ENCODE data around the gene EPS8L1.
"Not testable (repeated sequence)": the region's sequence is repeated elsewhere in the genome, so short reads cannot be mapped to it uniquely, and the experiment has no call there.

EPS8L1 gene

DNA sequence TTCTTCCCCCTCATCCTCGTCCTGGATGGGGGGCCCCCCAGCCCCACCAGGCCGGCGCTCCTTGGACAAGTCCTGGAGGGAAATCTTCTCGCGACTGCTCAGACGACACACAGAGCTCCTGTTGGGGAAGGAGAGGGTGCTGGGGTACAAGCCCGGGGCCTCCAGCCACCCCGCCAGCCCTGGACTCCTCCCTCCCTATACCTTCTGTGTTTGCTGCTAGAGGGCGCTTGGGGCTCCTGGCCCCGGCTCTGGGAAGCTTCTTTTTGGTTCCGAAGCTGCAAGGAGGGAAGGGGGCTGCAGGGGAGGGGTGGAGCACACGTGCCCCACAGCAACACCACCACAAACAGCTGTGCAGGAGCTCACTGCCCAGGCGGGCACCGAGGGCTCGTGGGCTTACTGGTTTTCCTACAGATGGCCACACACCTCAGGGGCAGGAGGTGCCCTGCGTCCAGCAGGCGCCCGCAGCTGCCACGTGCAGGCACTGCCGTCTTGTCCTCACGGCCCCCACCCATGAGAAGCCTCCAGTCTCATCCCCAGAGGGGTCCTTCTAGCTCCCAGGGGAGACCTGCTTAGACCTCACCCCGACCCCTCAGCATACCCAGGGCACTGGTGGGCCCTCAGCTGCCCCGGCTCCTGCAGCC, 20.5 kb downstream of the EPS8L1 start:
- DNase-seq = peak; percentile 57

DNA sequence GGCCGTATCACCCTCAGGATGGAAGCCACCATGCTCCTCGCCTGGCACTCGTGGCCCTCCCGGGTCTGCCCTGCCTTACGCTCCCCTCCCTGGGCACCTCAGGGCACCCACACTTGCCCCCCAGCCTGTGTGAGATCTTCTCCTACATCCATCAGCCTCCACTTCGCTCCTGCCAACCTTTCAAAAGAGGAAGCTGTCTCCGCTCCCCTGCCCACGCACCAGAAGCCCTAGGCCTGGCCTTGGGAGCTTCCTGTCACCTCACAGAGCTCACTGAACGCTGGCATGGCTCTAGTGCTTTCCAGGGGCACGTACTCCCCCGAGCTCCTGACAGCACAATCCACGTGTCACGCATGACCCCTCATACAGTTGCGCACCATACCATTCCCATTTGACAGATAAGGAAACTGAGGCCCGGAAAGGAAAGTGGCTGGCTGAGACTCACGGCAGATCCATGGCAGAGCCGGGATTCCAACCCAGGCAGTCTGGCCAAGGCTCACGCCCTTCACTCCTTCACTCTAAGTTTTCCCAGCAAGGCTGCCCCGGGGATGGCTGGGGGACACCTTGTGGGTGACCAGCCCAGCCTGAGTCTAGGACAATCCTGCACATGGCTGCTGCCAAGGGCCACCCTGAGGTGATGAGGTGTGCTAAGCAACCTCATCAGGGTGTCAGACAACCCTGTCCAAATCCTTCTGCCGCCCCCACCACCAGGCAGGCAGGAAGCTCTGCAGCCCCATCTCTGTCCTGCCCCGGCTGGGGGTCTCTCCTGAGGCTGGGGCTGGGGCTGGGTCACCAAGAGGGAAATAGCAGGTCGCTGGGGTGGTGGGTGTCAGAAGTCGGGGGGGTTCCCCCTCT, 22.4 kb downstream of the EPS8L1 start:
- peak; percentile 47 for DNase-seq

DNA sequence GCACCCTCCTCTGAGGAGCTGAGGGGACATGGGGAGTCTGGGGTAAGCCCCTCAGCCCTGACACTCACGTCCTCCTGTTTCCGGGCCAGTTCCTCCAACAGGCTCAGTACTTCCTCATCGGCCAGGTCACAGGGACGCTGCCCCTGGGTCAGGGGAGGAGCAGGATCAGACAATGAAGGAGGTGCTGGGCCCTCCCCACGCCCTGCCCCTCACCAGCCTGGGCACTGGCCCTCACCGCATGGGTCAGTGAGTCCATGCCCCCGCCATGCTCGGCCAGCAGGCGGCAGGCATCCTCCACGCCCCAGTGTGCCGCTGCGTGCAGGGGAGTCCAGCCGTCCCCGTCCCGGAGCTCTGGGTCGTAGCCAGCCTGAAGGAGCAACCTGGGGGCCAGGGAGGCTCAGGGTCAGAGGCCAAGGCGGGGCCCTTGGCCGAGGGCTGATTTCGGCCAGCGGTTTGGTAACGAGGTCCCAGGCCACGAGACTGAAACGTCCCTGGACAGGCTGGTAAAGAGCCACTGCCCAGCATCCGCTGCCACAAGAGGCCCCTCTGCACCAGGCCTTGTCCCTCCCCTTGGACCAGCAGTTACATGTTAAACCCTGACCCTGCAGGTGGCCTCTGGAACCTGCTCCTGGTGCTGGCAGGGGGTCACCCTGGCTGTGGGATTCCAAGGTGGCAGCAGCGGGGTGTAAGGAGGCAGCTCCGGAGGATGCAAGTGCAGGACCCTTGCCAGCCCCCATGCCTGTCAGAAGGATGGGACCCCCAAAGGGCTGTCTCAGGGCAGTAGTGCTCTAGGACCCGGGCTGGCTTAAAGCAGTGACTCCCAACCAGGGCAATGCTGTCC, 23.3 kb downstream of the EPS8L1 start:
- DNase-seq = peak; percentile 50

DNA sequence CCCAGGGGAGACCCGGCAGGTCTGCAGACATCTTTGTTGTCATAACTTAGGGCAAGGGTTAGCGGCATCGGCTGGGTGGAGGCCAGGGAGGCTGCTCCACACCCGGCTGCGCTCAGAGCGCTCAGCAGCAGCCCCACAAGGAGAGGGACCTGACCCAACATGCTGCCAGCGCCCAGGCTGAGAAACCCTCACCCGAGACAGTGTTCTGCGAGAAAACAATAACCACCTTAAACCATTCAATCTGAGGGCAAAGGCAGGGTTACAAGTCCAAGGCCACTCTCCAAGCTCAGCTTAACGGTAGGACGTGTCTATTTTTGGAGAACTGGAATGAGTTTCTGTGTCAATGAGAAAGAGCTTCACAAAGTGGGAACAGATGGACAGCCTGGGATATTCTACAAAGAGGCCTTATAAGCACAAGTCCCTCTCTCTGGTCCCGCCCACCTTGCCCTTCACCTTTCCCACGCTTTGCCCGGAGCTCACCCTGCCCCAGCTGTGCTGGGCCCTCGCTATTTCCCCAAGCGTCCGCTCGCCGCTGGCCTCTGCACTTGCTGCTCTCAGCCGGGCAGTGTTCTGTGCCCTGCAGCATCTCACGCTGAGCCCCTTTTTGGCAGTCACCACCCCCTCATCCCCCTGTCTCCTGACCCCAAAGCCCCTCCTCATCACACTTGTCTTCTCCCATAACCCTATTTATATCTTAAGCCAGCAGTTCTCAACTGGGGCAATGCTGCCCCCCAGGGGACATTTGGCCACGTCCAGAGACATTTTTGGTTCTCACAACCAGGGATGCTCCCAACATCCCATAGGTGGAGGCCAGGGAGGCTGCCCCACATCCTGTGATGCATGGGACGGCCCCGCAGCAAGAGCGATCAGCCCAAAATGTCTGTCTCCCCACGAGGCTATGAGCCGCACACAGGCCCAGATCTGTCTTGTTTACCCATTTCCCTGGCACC, 24.2 kb downstream of the EPS8L1 start:
- peak; percentile 54 for DNase-seq

DNA sequence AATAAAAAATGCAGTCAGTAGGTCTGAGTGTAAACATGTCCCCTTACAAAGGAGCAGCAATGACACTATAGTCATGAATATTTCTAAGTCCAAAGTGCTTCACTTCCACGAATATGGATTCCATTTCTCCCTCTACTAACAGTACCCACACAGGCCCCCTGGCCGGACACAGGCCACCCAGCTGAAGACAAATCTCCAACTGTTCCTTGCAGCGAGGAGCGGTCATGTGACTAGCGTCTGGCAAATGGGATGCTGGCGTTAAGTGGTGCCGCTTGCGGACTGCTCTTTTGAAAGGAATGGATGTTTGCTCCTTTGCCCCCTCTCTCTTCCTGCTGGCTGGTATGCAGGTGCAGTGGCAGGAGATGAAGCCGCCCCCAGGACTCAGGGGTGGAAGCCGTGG, 25.6 kb downstream of the EPS8L1 start:
- no peak for DNase-seq

DNA sequence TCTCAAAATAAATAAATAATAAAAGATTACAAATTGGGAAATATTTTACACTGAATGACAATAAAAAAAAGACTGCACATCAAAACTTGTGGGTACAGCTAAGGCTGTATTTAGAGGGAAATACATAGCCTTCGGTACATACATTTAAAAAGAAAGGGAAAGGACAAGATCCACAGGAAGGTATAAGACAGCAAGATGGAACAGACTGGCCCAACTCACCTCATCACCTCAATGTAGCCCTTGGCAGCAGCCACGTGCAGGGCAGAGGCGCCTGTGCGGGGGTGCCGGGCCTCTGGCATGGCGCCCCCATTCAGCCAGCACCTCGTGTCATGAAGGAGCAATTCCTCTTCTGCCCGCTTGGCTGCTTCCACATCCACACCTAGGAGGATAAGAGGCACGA, 27.5 kb downstream of the EPS8L1 start:
- DNase-seq = no peak

DNA sequence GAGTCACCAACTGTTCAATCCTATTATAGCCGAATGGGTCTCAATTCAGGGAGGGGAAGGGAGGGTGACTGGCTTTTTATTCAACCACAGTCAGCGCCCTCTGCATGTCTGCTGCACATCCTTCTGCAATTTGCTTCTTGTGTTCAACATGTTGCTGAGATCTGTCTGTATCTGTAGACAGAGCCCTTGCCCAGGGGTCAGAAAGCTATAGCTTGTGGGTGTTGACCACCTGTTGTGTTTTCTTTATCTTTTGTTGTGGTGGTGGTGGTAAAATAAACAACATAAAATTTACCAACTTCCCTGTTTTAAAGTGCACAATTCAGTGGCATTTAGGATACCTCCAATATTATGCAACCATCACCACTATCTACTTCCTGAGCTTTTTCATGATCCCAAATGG, 29.6 kb downstream of the EPS8L1 start:
- no peak for DNase-seq

DNA sequence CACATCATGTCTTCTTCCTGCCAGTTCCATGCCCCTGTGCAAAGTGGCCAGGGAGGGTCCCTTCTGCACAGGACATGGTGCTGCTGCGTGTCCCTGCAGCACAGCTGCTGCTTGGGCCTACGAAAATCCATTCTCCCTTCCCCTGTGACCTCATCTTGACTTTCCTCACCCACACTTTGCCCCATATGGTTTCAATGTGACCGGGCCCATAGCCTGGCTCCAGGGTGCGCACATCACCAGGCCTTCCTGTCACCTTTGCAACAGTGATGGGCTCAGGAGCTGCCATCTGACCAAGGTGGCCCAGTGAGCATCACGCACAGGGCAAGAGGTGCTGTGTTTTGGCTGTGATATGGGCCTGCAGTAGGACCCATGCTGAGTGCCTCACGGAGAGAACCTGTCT, 30.9 kb downstream of the EPS8L1 start:
- no peak for DNase-seq

DNA sequence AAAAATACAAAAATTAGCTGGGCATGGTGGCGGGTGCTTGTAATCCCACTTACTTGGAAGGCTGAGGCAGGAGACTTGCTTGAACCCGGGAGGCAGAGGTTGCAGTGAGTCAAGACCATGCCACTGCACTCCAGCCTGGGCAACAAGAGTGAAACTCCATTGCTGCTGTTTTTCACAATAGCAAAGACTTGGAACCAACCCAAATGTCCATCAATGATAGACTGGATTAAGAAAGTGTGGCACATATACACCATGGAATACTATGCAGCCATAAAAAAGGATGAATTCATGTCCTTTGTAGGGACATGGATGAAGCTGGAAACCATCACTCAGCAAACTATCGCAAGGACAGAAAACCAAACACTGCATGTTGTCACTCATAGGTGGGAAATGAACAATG, 31.6 kb downstream of the EPS8L1 start:
- DNase-seq = not testable (repeated sequence)

DNA sequence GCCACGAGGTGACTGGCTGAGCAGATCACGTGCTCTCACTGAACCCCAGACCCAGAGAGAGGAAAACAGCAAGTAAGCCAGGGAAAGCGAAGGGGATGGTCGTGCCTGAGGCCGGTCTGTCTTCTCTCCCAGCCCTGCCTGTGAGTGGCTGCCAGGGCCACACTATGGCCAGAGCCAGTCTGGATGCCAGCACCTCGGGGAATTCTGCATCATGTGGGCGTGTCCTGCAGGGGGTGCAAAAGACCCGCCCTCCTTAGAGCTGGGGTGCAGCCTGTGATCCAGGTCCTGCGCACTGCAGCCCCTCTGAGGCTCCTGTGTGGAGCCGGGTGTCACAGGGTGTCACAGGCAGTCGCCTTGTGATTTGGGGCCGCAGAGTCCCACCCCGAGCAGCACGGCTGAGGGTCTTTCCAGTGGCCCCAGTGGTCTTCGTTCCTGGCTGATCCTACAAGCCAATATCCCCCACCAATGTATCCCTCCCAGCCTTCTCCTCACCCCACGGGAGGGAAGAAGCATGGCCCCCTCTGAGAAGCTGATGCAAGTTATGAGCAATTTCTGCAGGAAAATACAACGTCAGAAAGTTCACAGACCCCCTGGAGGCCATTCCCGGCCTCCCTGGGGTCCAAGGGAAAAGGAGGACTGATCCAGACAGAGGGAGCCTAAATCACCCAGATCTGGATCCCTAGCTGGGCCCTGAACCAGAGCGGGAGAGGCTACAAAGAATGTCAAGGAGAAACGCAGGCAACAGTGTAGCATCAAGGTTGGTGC, 34.0 kb downstream of the EPS8L1 start:
- DNase-seq = no peak

DNA sequence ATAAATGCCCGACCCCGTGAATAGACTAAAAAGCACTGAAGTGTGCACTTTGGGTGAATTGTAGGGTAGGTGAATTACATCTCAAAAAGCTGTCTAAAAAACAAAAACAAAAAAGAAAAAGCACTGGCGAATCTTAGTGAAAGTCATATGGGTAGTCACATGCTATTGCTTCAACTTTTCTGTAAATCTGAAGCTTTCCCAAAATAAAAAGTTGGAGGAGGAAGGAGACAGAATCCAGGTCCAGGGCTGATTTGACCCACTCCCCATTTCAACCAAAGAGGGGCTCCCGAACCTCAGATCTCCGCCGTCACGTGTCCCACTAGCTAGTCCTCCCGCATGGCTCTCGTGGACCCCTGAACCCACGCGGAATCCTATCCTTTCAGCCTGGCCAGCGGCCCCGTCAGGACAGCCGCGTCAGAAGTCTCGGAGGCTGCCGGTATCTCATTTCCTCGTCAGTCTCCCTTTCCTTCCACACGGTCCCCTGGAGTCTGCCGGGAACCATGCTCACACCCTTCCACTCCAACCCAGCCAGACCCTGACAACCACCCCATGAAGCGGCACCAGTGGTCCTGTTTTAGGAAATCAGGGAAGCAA, 35.7 kb downstream of the EPS8L1 start:
- DNase-seq = no peak

DNA sequence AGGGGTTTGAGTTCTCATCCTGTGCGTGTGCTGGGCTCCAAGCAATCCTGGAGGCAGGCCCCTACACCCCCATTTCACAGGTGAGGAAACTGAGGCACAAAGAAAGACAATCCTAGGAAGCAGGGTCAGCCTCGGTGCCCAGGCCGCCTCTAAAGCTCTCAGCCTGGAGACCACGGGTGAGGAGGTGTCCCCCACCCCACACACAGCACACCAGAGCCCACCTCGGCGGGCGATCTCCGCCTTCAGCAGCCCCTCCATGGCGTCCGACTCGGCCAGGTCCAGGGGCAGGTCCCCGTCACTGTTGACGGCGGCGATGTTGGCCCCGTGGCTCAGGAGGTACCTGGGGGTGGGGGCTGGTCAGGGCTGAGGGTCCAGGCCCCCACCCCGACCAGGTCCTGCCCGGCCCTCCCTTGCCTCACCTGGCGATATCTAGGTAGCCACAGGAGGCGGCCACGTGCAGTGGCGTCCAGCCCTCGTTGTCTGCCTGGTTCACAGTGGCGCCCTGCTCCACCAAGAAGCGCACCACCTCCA, 36.6 kb downstream of the EPS8L1 start:
- DNase-seq = no peak

DNA sequence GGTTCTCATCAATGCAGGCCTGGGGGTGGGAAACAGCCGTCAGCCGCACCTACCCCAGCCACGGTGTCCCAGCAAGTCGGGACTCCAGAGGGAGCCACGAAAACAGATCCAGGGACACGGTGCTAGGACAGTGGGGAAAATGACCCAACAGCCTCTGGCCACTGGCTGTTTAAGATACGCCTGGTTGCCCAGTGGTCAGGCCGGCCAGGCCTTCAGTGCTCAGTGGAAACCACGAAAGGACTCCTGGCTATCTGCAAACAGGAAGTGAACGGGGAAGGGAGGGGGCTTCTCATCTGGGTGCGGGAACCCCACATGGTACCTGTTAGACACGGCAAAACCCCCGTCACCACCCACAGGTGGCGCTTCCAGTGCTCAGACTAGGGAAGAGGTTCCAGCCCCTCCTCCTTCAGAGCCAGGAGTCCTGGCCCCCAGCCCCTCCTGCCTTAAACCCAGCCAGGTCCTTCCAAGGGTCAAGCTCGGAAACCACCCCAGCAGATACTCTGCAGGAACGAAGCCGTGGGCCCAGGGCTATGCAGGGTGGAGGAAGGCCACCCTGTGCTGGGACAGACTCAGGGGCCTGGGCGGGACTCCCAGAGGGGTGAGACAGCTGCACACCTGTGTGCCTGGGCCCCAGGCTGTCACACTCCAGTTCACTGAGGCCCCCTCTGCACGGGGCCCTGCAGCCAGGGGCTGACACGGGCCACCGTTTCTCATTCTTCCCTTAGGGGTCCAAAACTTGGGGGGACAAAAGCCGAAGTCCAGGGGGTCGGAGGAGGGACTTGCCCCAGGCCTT, 37.3 kb downstream of the EPS8L1 start:
- DNase-seq = no peak

DNA sequence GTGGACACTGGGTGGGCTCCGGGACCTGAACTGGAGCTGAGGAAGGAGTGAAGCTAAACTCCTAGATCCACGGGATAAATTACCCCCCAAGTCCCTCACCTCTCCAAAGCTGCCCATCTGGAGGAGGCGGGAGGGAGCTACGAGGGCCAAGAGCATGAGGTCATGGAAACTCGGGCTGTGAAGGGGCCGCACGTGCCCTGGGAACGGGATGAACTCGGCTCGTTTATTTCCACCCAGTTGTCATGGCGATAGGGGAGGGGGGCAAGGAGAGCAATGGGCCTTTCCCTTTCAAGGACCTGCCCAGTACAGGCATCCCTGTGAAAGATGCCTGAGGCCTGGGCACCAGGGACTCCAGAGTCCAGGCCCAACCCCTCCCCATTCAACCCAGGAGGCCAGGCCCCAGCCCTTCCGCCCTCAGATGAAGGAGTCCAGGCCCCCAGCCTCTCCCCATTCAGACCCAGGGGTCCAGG, 37.9 kb downstream of the EPS8L1 start:
- DNase-seq = peak; percentile 96

DNA sequence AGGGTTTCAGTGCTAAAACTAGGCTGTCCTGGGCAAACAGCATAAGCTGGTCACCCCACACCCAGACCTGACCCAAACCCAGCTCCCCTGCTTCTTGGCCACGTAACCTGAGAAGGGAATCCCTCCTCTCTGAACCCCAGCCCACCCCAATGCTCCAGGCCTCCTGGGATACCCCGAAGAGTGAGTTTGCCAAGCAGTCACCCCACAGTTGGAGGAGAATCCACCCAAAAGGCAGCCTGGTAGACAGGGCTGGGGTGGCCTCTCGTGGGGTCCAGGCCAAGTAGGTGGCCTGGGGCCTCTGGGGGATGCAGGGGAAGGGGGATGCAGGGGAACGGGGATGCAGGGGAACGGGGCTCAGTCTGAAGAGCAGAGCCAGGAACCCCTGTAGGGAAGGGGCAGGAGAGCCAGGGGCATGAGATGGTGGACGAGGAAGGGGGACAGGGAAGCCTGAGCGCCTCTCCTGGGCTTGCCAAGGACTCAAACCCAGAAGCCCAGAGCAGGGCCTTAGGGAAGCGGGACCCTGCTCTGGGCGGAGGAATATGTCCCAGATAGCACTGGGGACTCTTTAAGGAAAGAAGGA, 39.0 kb downstream of the EPS8L1 start:
- DNase-seq = no peak

DNA sequence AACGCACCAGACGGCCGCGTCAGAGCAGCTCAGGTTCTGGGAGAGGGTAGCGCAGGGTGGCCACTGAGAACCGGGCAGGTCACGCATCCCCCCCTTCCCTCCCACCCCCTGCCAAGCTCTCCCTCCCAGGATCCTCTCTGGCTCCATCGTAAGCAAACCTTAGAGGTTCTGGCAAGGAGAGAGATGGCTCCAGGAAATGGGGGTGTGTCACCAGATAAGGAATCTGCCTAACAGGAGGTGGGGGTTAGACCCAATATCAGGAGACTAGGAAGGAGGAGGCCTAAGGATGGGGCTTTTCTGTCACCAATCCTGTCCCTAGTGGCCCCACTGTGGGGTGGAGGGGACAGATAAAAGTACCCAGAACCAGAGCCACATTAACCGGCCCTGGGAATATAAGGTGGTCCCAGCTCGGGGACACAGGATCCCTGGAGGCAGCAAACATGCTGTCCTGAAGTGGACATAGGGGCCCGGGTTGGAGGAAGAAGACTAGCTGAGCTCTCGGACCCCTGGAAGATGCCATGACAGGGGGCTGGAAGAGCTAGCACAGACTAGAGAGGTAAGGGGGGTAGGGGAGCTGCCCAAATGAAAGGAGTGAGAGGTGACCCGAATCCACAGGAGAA, 39.9 kb downstream of the EPS8L1 start:
- no peak for DNase-seq

DNA sequence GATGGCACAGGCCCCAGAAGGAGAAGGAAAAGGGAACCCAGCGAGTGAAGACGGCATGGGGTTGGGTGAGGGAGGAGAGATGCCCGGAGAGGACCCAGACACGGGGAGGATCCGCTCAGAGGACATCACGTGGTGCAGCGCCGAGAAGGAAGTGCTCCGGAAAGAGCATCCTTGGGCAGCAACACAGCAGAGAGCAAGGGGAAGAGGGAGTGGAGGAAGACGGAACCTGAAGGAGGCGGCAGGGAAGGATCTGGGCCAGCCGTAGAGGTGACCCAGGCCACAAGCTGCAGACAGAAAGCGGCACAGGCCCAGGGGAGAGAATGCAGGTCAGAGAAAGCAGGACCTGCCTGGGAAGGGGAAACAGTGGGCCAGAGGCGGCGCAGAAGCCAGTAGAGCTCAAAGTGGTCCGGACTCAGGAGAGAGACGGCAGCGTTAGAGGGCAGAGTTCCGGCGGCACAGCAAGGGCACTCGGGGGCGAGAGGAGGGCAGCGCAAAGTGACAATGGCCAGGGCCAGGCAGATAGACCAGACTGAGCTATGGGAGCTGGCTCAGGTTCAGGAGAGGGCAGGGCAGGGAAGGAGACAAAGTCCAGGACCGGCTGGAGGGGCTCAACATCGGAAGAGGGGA, 40.7 kb downstream of the EPS8L1 start:
- peak; percentile 75 for DNase-seq

DNA sequence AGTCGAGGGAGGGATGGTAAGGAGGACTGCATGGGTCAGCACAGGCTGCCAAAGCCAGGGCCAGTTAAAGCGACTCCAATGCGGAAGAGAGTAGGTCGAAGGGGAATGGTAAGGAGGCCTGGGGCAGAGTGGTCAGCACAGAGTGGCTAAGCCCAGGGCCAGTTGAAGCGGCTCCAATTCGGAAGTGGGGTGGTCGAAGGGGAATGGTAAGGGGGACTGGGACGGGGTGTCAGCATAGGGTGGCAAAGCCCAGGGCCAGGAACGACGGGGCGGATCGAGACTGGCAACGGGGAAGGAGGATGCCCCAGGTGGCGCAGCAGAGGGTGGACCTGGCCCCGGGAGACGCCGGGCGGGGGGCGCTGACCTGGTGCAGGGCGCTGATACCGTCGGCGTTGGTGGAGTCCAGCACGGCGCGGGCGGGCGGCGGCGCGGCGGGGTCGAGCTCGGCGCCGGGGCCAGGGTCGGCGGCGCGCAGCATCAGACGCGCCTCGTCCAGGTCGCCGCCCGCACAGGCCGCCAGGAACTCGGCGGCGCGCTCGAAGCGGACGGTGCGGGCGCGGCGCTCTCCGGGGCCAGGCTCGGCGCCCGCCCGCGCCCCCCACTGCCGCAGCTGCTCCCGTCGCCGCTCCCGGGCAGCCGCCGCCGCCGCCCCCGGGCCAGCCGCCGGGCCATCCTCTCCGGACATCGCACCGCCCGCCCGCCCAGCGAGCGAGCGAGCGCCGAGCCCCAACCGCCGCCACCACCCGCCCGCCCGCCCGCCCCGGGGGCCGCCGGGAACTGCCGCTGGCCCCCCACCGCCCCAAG, 41.4 kb downstream of the EPS8L1 start, which contains the start of gene PPP1R12C:
PPP1R12C (minus strand) TSS at position 779 of the 804 bp plus-strand sequence; CDS start at position 685, 94 bp downstream.
- DNase-seq = no peak

Data from islet precursor cell (in vitro differentiated cells).